ENCODE data around the gene ZNF423.

ZNF423 gene

GRCh38 chr16:49562228-49562627, 293.7 kb downstream of the ZNF423 start:
- TF ChIP-seq FOXP2 (optimal IDR thresholded peaks at IDR 0.05; ENCODE audit: borderline replicate concordance, extremely low read depth, extremely low read length, insufficient read depth) (no peak), TAF1 (IDR thresholded peaks at IDR 0.05; ENCODE audit: borderline replicate concordance, insufficient read depth, low read length) (no peak), REST (IDR thresholded peaks at IDR 0.05; ENCODE audit: insufficient read depth in 1 of 2, low read depth in 2 of 2, low read length in 2 of 2) (no peak), SIN3A (IDR thresholded peaks at IDR 0.05; ENCODE audit: borderline replicate concordance, insufficient read depth, low read length) (no peak), POLR2AphosphoS5 (IDR thresholded peaks at IDR 0.05; ENCODE audit: low read depth, low read length) (no peak)

DNA sequence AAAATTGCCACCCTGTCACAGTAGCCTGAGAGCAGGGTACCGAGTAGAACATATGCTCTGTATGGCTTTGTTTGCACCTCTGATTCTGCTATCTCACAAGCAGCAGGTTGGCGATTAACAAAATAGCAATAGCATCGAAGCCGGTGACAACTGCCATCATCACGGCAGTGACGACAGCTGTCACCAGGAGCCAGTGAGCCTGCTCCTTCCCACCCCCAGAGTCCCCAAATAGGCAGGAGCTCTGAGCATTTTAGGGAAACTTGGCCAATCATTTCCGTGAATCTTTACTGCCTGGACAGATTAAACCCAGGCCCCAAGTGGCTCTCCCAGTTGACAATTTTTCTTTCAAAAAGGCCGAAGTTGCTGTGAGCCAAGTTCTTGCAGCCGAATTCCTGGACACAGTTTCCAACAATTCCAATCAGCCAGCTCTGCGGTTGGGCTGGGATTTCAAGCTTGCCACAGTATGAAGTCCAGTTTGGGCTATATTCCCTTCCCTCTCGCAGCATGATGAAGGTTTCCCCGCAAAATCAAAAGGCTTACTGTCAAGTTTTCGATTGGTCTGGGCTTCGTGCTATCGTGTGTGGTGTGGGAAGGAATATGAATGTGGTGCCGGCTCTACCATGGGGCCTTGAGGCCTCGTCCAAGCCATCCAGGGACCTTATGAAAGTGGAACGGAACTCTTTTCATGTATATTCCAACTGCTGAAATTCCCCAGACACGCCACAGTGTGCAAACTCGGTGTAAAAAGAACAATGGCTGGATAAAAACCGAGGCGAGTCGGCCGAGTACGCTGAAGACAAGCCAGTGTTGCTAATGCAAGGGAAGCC, 295.7 kb downstream of the ZNF423 start:
- TF ChIP-seq FOXP2 (optimal IDR thresholded peaks at IDR 0.05; ENCODE audit: borderline replicate concordance, extremely low read depth, extremely low read length, insufficient read depth) (no peak), TAF1 (IDR thresholded peaks at IDR 0.05; ENCODE audit: borderline replicate concordance, insufficient read depth, low read length) (no peak), SIN3A (IDR thresholded peaks at IDR 0.05; ENCODE audit: borderline replicate concordance, insufficient read depth, low read length) (no peak), REST (IDR thresholded peaks at IDR 0.05; ENCODE audit: insufficient read depth in 1 of 2, low read depth in 2 of 2, low read length in 2 of 2) (no peak), POLR2AphosphoS5 (IDR thresholded peaks at IDR 0.05; ENCODE audit: low read depth, low read length) (no peak)

DNA sequence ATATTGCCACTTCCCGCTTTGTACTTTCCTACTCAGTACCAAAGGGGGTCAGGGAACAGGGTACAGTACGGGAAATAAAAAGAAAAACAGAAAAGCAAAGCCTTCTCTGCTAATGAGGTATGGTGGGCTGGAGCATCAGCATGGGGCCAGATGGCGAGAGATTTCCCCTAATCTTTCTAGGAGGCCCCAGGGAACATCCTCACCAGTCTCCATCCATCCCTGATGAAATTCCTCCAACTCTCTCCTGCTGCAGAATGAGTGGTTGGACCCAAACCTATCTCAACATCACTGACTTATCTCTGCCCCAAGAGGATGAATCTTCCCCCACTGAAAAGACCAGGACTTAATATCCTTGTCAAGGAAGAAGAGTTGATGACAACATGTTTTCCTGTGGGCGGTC, 296.7 kb downstream of the ZNF423 start:
- TF ChIP-seq FOXP2 (optimal IDR thresholded peaks at IDR 0.05; ENCODE audit: borderline replicate concordance, extremely low read depth, extremely low read length, insufficient read depth) (no peak), TAF1 (IDR thresholded peaks at IDR 0.05; ENCODE audit: borderline replicate concordance, insufficient read depth, low read length) (no peak), POLR2AphosphoS5 (IDR thresholded peaks at IDR 0.05; ENCODE audit: low read depth, low read length) (no peak), SIN3A (IDR thresholded peaks at IDR 0.05; ENCODE audit: borderline replicate concordance, insufficient read depth, low read length) (no peak), REST (IDR thresholded peaks at IDR 0.05; ENCODE audit: insufficient read depth in 1 of 2, low read depth in 2 of 2, low read length in 2 of 2) (no peak)

DNA sequence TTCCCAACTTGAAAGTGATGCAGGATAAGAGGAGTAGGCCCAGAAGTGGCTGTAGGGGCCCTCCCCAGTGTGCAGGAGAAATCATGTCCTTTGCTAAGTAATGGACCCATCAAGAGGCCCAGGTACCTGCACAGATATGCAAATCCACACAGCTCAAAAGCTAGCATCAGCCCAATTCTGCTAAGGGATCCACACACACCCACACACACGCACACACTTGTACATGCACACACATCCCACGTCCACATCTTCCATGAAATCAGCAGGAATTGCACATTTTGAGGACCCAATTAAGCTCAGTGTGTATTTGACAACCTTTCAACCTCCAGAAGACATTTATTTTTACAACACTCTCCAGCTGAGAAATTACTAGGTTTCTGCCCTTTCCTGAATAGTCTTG, 297.5 kb downstream of the ZNF423 start:
- TF ChIP-seq POLR2AphosphoS5 (IDR thresholded peaks at IDR 0.05; ENCODE audit: low read depth, low read length) (no peak), FOXP2 (optimal IDR thresholded peaks at IDR 0.05; ENCODE audit: borderline replicate concordance, extremely low read depth, extremely low read length, insufficient read depth) (no peak), TAF1 (IDR thresholded peaks at IDR 0.05; ENCODE audit: borderline replicate concordance, insufficient read depth, low read length) (no peak), REST (IDR thresholded peaks at IDR 0.05; ENCODE audit: insufficient read depth in 1 of 2, low read depth in 2 of 2, low read length in 2 of 2) (no peak), SIN3A (IDR thresholded peaks at IDR 0.05; ENCODE audit: borderline replicate concordance, insufficient read depth, low read length) (no peak)

All from PFSK-1 (cell line).